ENCODE data around the gene GOLGA6D.
"Not testable (repeated sequence)": the region's sequence is repeated elsewhere in the genome, so short reads cannot be mapped to it uniquely, and the experiment has no call there.

Gene GOLGA6D

DNA sequence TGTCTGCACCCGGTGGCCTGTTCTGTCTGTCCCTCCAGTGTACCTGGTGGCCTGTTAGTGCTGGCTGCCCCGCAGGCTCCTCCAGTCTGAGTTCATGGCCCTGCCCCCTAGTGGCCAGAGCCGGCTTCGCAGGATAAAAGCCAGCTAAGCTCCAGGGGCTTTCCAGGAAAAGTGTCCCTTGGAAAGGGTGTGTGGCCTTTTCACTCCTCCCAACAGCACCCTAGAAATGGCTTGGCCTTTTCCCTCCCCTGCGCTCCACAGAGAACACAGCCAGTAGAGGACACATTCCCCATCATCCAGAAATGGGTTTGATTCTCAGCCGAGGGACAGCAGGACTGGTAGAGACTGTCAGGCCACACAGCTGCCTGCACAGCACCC lies 16.7 kb downstream of the GOLGA6D start:
- not testable (repeated sequence) for H3K27ac ChIP-seq; H3K4me2 ChIP-seq; H3K9me3 ChIP-seq (replicated peaks in 1 of 11); H3K4me1 ChIP-seq; H3K9ac ChIP-seq; H3K4me3 ChIP-seq; H3K27me3 ChIP-seq; H3K36me3 ChIP-seq; H4K20me1 ChIP-seq

DNA sequence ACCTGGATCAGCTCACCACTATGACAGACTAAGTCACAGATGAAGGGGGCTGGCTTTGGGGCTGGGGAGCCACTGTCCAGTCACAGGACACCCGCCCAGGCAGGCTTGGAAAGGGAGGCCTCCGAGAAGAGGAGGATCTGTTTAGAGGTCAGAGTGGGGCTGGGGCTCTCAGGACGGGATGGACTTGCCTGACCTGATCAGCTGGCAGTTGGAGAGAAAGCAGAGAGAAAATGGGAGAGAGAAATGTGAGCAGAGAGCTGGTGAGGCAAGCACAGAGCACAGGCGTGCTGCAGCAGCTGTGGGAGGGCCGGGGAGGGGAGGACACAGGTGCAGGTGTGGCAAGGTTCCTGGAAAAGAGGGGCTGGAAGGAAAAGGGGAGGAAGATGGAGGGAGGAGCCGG lies 17.4 kb downstream of the GOLGA6D start:
- H4K20me1 ChIP-seq, H3K36me3 ChIP-seq: not testable (repeated sequence)

GRCh38 chr15:75302318-75302717 lies 19.7 kb downstream of the GOLGA6D start:
- no peaks in the 10 kb centered on the region for H4K20me1 ChIP-seq
- H3K27me3 ChIP-seq = no peaks in the 10 kb centered on the region
- no peak for TF ChIP-seq Cebpa-rat (IDR thresholded peaks at IDR 0.05)
- no peak overlapping the region for H3K4me2 ChIP-seq
- no peaks in the 10 kb centered on the region for H3K4me1 ChIP-seq
- H3K9ac ChIP-seq = no peak overlapping the region
- no peak overlapping the region for H3K27ac ChIP-seq
- H3K4me3 ChIP-seq = no peak overlapping the region
- no peaks in the 10 kb centered on the region for H3K36me3 ChIP-seq
- no peaks in the 10 kb centered on the region for H3K9me3 ChIP-seq (replicated peaks in 1 of 11)

More for the DNA sequence above, 17.4 kb downstream of the GOLGA6D start:
- not testable (repeated sequence) for H3K27ac ChIP-seq; H3K4me3 ChIP-seq; H3K4me1 ChIP-seq; H3K4me2 ChIP-seq; H3K9ac ChIP-seq; H3K9me3 ChIP-seq (replicated peaks in 1 of 11); H3K27me3 ChIP-seq

DNA sequence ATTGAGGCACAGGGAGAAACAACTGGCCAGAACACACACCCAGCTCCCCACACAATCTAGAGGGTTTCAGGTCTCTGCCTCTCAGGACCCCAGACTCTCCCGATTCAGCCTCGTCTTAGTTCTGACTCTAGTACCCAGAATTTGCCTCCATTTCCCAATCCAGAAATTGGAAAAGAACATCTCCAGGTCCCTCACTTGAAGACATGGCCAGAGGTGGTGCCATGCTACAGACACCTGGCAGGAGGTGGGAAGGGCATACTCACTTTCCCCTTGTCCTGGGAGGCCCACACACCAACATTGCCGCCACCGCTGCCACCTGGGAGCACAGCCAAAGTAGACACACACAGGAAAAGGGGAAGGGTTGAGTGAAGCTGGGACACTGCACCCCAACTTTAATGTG lies 20.1 kb downstream of the GOLGA6D start:
- not testable (repeated sequence) for H3K4me2 ChIP-seq; H3K27me3 ChIP-seq; H3K36me3 ChIP-seq; H3K4me3 ChIP-seq; H3K4me1 ChIP-seq; H3K27ac ChIP-seq; H3K9me3 ChIP-seq (replicated peaks in 1 of 11); H4K20me1 ChIP-seq; H3K9ac ChIP-seq

DNA sequence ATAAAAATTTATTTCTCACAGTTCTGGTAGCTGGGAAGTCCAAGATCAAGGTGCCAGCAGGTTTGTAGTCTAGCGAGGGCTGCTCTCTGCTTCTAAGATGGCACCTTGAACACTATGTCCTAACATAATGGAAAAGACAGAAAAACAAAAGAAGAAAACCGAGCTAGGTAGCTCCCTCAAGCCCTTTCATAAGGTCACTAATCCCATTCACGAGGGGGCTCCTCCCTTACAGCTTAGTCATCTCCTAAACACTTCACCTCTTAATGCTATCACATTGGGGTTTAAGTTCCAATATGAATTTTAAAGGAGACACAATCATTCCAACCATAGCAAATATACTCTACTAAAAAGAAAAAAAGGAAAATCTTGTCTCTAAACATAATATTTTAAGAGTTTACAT lies 23.6 kb downstream of the GOLGA6D start:
- H3K4me2 ChIP-seq = no peak overlapping the region
- no peaks in the 10 kb centered on the region for H3K4me1 ChIP-seq
- no peak overlapping the region for H3K9ac ChIP-seq
- H3K36me3 ChIP-seq = no peaks in the 10 kb centered on the region
- no peak for TF ChIP-seq Cebpa-rat (IDR thresholded peaks at IDR 0.05)
- no peak overlapping the region for H3K4me3 ChIP-seq
- no peaks in the 10 kb centered on the region for H4K20me1 ChIP-seq
- no peaks in the 10 kb centered on the region for H3K27me3 ChIP-seq
- H3K9me3 ChIP-seq (replicated peaks in 1 of 11) = no peaks in the 10 kb centered on the region
- no peak overlapping the region for H3K27ac ChIP-seq

- H3K27me3 ChIP-seq = no peaks in the 10 kb centered on the region
- TF ChIP-seq Cebpa-rat (IDR thresholded peaks at IDR 0.05) = no peak
- H3K4me2 ChIP-seq = no peak overlapping the region
- H3K9me3 ChIP-seq (replicated peaks in 1 of 11) = no peaks in the 10 kb centered on the region
- H3K4me3 ChIP-seq = no peak overlapping the region
- H3K36me3 ChIP-seq = no peaks in the 10 kb centered on the region
- no peak overlapping the region for H3K9ac ChIP-seq
- H3K27ac ChIP-seq = no peak overlapping the region
- no peaks in the 10 kb centered on the region for H4K20me1 ChIP-seq
- H3K4me1 ChIP-seq = peaks cover 0 to 3% (median under 1%) of the 10 kb centered on the region in 10 experiments; a peak in 7 of 20 replicates
Measured at GRCh38 chr15:75307778-75308390, 25.2 kb downstream of the GOLGA6D start.

DNA sequence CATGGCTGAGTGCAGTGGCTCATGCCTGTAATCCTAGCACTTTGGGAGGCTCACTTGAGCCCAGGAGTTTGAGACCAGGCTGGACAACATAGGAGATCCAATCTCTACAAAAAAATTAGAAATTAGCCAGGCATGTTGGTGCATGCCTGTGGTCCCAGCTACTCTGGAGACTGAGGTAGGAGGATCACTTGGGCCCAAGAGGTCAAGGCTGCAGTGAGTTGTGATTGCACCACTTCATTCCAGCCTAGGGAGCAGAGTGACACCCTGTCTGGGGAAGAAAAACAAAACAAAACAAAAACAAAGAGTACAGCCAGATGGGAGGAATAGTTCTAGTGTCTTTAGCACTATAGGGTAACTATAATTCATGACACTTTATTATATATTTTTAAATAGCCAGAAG lies 27.1 kb downstream of the GOLGA6D start:
- H4K20me1 ChIP-seq = no peaks in the 10 kb centered on the region
- no peaks in the 10 kb centered on the region for H3K9me3 ChIP-seq (replicated peaks in 1 of 11)
- TF ChIP-seq Cebpa-rat (IDR thresholded peaks at IDR 0.05) = no peak
- H3K4me2 ChIP-seq = no peak overlapping the region
- H3K27me3 ChIP-seq = no peaks in the 10 kb centered on the region
- peaks cover 0 to 13% (median 9%) of the 10 kb centered on the region in 10 experiments; a peak in 12 of 20 replicates for H3K4me1 ChIP-seq
- no peak overlapping the region for H3K27ac ChIP-seq
- H3K4me3 ChIP-seq = no peak overlapping the region
- no peaks in the 10 kb centered on the region for H3K36me3 ChIP-seq
- H3K9ac ChIP-seq = no peak overlapping the region

DNA sequence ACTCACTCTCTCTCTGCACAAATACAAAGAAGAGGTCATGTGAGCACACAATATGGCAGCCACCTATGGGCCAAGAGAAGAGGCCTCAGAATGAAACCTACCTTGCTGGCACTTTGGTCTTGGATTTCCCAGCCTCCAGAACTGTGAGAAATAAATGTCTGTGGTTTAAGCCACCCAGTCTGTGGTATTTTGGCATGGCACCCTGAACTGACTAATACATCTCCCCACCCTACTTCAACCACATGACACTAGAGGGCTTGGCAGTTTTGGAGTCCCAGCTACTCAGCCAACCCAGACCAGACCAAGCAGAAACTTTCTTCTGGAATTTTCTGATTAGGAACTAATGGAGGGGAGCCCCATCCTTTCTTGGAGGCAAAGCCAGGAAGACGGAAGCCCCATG lies 29.9 kb downstream of the GOLGA6D start:
- not testable (repeated sequence) for H4K20me1 ChIP-seq; H3K4me3 ChIP-seq; H3K27ac ChIP-seq; H3K27me3 ChIP-seq; H3K36me3 ChIP-seq; H3K9me3 ChIP-seq (replicated peaks in 1 of 11); H3K9ac ChIP-seq
- Histone ChIP-seq H3K4me2 (peak overlapping the region in 6 of 11 experiments; percentile 3 to 59 (median 14); a peak in 4 of 22 replicates), H3K4me1 (peaks cover 0 to 13% (median 9%) of the 10 kb centered on the region in 10 experiments; a peak in 12 of 20 replicates)

DNA sequence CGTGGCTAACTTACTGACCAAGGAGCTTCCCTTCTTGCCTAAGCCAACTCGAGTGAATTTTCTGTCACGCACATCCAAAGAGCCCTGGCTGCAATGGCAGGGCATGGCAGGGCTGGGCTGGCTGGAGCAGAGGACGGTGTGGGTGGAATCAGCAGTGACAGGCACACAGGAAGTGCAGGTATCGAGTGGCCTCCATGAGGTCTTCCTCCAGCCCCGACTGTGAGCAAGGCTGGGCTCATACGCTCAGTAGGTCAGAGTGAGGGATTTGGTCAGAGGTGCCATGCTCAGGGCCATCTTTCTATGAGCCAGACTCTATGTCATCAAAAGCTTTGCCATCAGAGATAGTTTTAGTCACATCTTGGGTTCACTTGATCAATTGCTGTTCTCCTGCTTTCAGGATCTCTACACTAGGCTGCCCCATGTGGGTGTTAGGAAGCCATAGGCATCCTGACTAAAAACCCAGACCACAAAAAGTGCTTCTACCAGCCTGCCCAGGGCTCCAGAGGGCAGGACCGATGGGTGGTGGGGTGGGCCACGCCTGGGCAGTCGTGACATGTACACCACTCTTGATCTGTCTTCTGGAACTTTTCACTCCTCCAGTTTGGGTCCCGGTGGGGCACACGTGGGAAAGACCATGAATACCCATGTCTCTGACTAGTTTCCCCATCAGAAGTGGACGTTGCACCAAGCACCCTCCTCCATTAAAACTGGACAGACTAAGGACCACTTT lies 30.6 kb downstream of the GOLGA6D start:
- Histone ChIP-seq H3K36me3 (no peaks in the 10 kb centered on the region), H3K4me1 (peaks cover 0 to 13% (median 9%) of the 10 kb centered on the region in 10 experiments; a peak in 12 of 20 replicates), H4K20me1 (no peaks in the 10 kb centered on the region), H3K4me3 (no peak overlapping the region), H3K27me3 (no peaks in the 10 kb centered on the region), H3K9ac (no peak overlapping the region), H3K27ac (no peak overlapping the region), H3K4me2 (peak overlapping the region in 9 of 11 experiments; percentile 3 to 59 (median 15); a peak in 12 of 22 replicates), H3K9me3 (replicated peaks in 1 of 11) (no peaks in the 10 kb centered on the region)
- no peak for TF ChIP-seq Cebpa-rat (IDR thresholded peaks at IDR 0.05)

- no peaks in the 10 kb centered on the region for H4K20me1 ChIP-seq
- H3K9ac ChIP-seq = no peak overlapping the region
- H3K4me1 ChIP-seq = peaks cover 0 to 13% (median 9%) of the 10 kb centered on the region in 10 experiments; a peak in 12 of 20 replicates
- no peak overlapping the region for H3K27ac ChIP-seq
- H3K9me3 ChIP-seq (replicated peaks in 1 of 11) = no peaks in the 10 kb centered on the region
- no peaks in the 10 kb centered on the region for H3K27me3 ChIP-seq
- H3K4me2 ChIP-seq = no peak overlapping the region
- no peak overlapping the region for H3K4me3 ChIP-seq
- no peak for TF ChIP-seq Cebpa-rat (IDR thresholded peaks at IDR 0.05)
- H3K36me3 ChIP-seq = no peaks in the 10 kb centered on the region
Measured at GRCh38 chr15:75314552-75315290, 32.1 kb downstream of the GOLGA6D start.

GRCh38 chr15:75319231-75319897 lies 36.7 kb downstream of the GOLGA6D start:
- H3K9ac ChIP-seq = not testable (repeated sequence)

More at GRCh38 chr15:75319231-75319897, 36.7 kb downstream of the GOLGA6D start:
- H3K27me3 ChIP-seq; H3K27ac ChIP-seq; H3K4me3 ChIP-seq; H3K4me1 ChIP-seq; H3K4me2 ChIP-seq; H3K9me3 ChIP-seq (replicated peaks in 1 of 11); H3K36me3 ChIP-seq; H4K20me1 ChIP-seq: not testable (repeated sequence)

All from BLaER1 treated with 17β-estradiol and CSF1 and Interleukin-3, amounts not matched to agents 10 nM and 100 nM (cell line).